GM19452 (cell line): ENCODE data around the gene ANXA9.

Source experiments
- ATAC-seq: cut with Tn5 transposase; IDR thresholded peaks from one replicate; pipeline ENCODE4 v1.9.1; 2021; ENCODE audit not compliant: unreplicated experiment

Gene ANXA9

GRCh38 chr1:151039521-151039920 is 57.4 kb downstream of the ANXA9 start:
- no peak for ATAC-seq

- ATAC-seq: no peak
Observed at GRCh38 chr1:151043163-151043562, 61.1 kb downstream of the ANXA9 start.
